Measurements from ENCODE around the gene ADGRD2. TPM values are rescaled to one million over a fixed set of nuclear protein-coding genes. Genes with fewer than 3 reads are reported as not detected.

ADGRD2 gene
- total RNA-seq, 1 experiment from 2014 or later = not detected

- Histone ChIP-seq H3K27ac (ENCODE audit: low read length) (no peak overlapping the region), H3K4me3 (ENCODE audit: low read depth in 2 of 2, low read length in 2 of 2) (no peak overlapping the region), H3K9me3 (ENCODE audit: control insufficient read depth, insufficient read depth, low read depth, low read length) (no peaks in the 10 kb centered on the region), H3K27me3 (ENCODE audit: control insufficient read depth, insufficient read depth, low read length) (no peaks in the 10 kb centered on the region), H3K36me3 (ENCODE audit: control insufficient read depth, insufficient read depth, low read length) (no peaks in the 10 kb centered on the region), H3K4me1 (ENCODE audit: control insufficient read depth, insufficient read depth, low read length) (no peaks in the 10 kb centered on the region)
- BruUV-seq (replicated peaks) = no TSS peak
- in situ Hi-C loops (cut with HindIII; ENCODE audit: low pct_unique_long_range_greater_than_20kb, low sequenced_read_pairs) (no loop called here), intact Hi-C loops (cut with micrococcal nuclease; ENCODE audit: unreplicated experiment) (no loop called here)
- DNase-seq (ENCODE audit: low read depth, low spot score) = no peak
- POLR2A ChIA-PET = no interaction called here
- CTCF ChIA-PET = interaction anchor here (0.5 kb wide), 1 partner anchor 98 kb away, joined by 3 read pairs; no protein-coding TSS in a partner anchor
- TF ChIP-seq CTCF (IDR thresholded peaks at IDR 0.05) (no peak), SIN3A (IDR thresholded peaks at IDR 0.05; ENCODE audit: borderline replicate concordance, insufficient read depth, low read depth, low read length) (no peak), POLR2AphosphoS5 (IDR thresholded peaks at IDR 0.05; ENCODE audit: low read depth, low read length) (no peak), TCF7L2 (IDR thresholded peaks at IDR 0.05; ENCODE audit: low read depth, low read length) (no peak), REST (IDR thresholded peaks at IDR 0.05; ENCODE audit: insufficient read depth in 1 of 2, low read depth in 2 of 2, low read length in 1 of 2) (no peak)
- no peak for ATAC-seq
Observed at GRCh38 chr9:124436320-124436719, 13.9 kb upstream of the ADGRD2 start.

GRCh38 chr9:124437086-124437485, 13.2 kb upstream of the ADGRD2 start:
- Histone ChIP-seq H3K4me1 (ENCODE audit: control insufficient read depth, insufficient read depth, low read length) (no peaks in the 10 kb centered on the region), H3K27me3 (ENCODE audit: control insufficient read depth, insufficient read depth, low read length) (no peaks in the 10 kb centered on the region), H3K36me3 (ENCODE audit: control insufficient read depth, insufficient read depth, low read length) (no peaks in the 10 kb centered on the region), H3K4me3 (ENCODE audit: low read depth in 2 of 2, low read length in 2 of 2) (no peak overlapping the region), H3K27ac (ENCODE audit: low read length) (no peak overlapping the region), H3K9me3 (ENCODE audit: control insufficient read depth, insufficient read depth, low read depth, low read length) (no peaks in the 10 kb centered on the region)
- in situ Hi-C loops (cut with HindIII; ENCODE audit: low pct_unique_long_range_greater_than_20kb, low sequenced_read_pairs) = no loop called here
- CTCF ChIA-PET = no interaction called here
- DNase-seq (ENCODE audit: low read depth, low spot score) = no peak
- POLR2A ChIA-PET = no interaction called here
- BruUV-seq (replicated peaks) = no TSS peak
- intact Hi-C loops (cut with micrococcal nuclease; ENCODE audit: unreplicated experiment) = no loop called here
- TF ChIP-seq TCF7L2 (IDR thresholded peaks at IDR 0.05; ENCODE audit: low read depth, low read length) (no peak), POLR2AphosphoS5 (IDR thresholded peaks at IDR 0.05; ENCODE audit: low read depth, low read length) (no peak), REST (IDR thresholded peaks at IDR 0.05; ENCODE audit: insufficient read depth in 1 of 2, low read depth in 2 of 2, low read length in 1 of 2) (no peak), SIN3A (IDR thresholded peaks at IDR 0.05; ENCODE audit: borderline replicate concordance, insufficient read depth, low read depth, low read length) (no peak)
- ATAC-seq = no peak

Measured in Panc1 (cell line).